H1 (cell line): ENCODE data around the gene NEURL1B. TPM values are rescaled to one million over a fixed set of nuclear protein-coding genes. Genes with fewer than 3 reads are reported as not detected.
"Not testable (repeated sequence)": the region's sequence is repeated elsewhere in the genome, so short reads cannot be mapped to it uniquely, and the experiment has no call there.

Experiments
- CTCF ChIA-PET: fragments of 300-600 bp; sonication (Branson Sonifier 250); formaldehyde crosslinking; loops from one replicate; lab custom pipeline; 2021; ENCODE audit not compliant: partially characterized antibody; lab: Charles Lee
- POLR2A ChIA-PET: fragments of 300-600 bp; sonication (Branson Sonifier 250); formaldehyde crosslinking; loops from one replicate; lab custom pipeline; 2021; ENCODE audit warnings: inconsistent platforms; ENCODE audit not compliant: partially characterized antibody; lab: Charles Lee
- DNase-seq, 2 experiments: peaks; one replicate each; pipeline versions ENCODE4 v3.0.0 to v3.0.0-alpha.2; 2010 to 2022; ENCODE audit warnings: low spot score in 2 of 2, low read depth in 1 of 2, mixed read lengths in 1 of 2
- FAIRE-seq: peaks from 2 replicates; lab custom pipeline; 2011; peaks lifted over from hg19 to GRCh38; lab: Jason Lieb, UNC
- H2AFZ ChIP-seq: 2 replicates; pipeline ENCODE4 v1.8.1; 2012; ENCODE audit warnings: low read length, inconsistent platforms
- H2AK5ac ChIP-seq: 2 replicates; pipeline ENCODE4 v1.6.1; 2013; ENCODE audit warnings: low read depth, low read length
- H2BK120ac ChIP-seq: replicated peaks from 2 replicates; pipeline ENCODE3; 2013; ENCODE audit warnings: low read depth, low read length, inconsistent platforms
- H2BK12ac ChIP-seq: 2 replicates; pipeline ENCODE4 v1.6.1; 2013; ENCODE audit warnings: low read depth, low read length
- H2BK15ac ChIP-seq: 2 replicates; pipeline ENCODE4 v1.6.1; 2013; ENCODE audit warnings: low read length
- H2BK20ac ChIP-seq: 2 replicates; pipeline ENCODE4 v1.6.1; 2013; ENCODE audit warnings: low read length
- H2BK5ac ChIP-seq: 2 replicates; pipeline ENCODE4 v1.6.1; 2013; ENCODE audit warnings: low read depth, low read length
- H3K14ac ChIP-seq: 2 replicates; pipeline ENCODE4 v1.6.1; 2013; ENCODE audit warnings: inconsistent platforms; ENCODE audit not compliant: insufficient read length
- H3K18ac ChIP-seq: 2 replicates; pipeline ENCODE4 v1.6.1; 2013; ENCODE audit warnings: low read length; ENCODE audit errors: extremely low read depth
- H3K23ac ChIP-seq: 2 replicates; pipeline ENCODE4 v1.6.1; 2013; ENCODE audit warnings: inconsistent platforms; ENCODE audit not compliant: insufficient read length
- H3K23me2 ChIP-seq: 2 replicates; pipeline ENCODE4 v1.6.1; 2013; ENCODE audit warnings: low read depth, low read length
- H3K27ac ChIP-seq: 2 replicates; pipeline ENCODE4 v1.6.1; 2011; ENCODE audit warnings: low read depth, low read length, inconsistent platforms
- H3K27me3 ChIP-seq, 4 experiments: replicated peaks in 1 of 4; 1 replicate in 1 of 4; 2 replicates in 3 of 4; pipeline versions ENCODE4 v1.6.1 to v1.8.1; 2011 to 2013; ENCODE audit warnings: low read length in 3 of 4, mild to moderate bottlenecking in 3 of 4, inconsistent platforms in 2 of 4, mixed read lengths in 2 of 4, moderate library complexity in 1 of 4; ENCODE audit not compliant: control insufficient read depth in 3 of 4, insufficient read depth in 3 of 4; ENCODE audit errors: extremely low read depth in 1 of 4
- H3K36me3 ChIP-seq, 4 experiments: 2 replicates each; pipeline versions ENCODE4 v1.6.1 to v1.8.1; 2011 to 2013; ENCODE audit warnings: mild to moderate bottlenecking in 4 of 4, low read length in 3 of 4, moderate library complexity in 2 of 4, control low read depth in 1 of 4, inconsistent platforms in 1 of 4; ENCODE audit not compliant: insufficient read depth in 4 of 4, control insufficient read depth in 2 of 4
- H3K4ac ChIP-seq: replicated peaks from 2 replicates; pipeline ENCODE3; 2013; ENCODE audit warnings: low read length, low read depth, mixed read lengths, inconsistent platforms; ENCODE audit not compliant: insufficient read length
- H3K4me1 ChIP-seq, 4 experiments: replicated peaks in 1 of 4; 1 replicate in 1 of 4; 2 replicates in 3 of 4; pipeline versions ENCODE4 v1.6.1 to v1.8.1; 2011 to 2013; ENCODE audit warnings: low read length in 3 of 4, inconsistent platforms in 2 of 4, mixed read lengths in 1 of 4; ENCODE audit not compliant: insufficient read depth in 4 of 4, control insufficient read depth in 3 of 4
- H3K4me2 ChIP-seq, 2 experiments: 2 replicates each; pipeline versions ENCODE4 v1.6.1 to v1.8.1; 2011 to 2013; ENCODE audit warnings: low read depth in 2 of 2, low read length in 2 of 2, control low read depth in 1 of 2, inconsistent platforms in 1 of 2, mild to moderate bottlenecking in 1 of 2; ENCODE audit not compliant: insufficient read depth in 1 of 2
- H3K4me3 ChIP-seq, 4 experiments: fragments of 200-600, 300-600 bp in 1 of 4; sonication (generic), shearing (Covaris generic), sonication (Bioruptor Twin) in 1 of 4; 2 replicates each; pipeline versions ENCODE4 v1.5.1 to v1.8.1; 2011 to 2016; ENCODE audit warnings: low read length in 4 of 4, low read depth in 3 of 4, control low read depth in 2 of 4, inconsistent platforms in 2 of 4, mild to moderate bottlenecking in 2 of 4, mixed read lengths in 1 of 4, moderate library complexity in 1 of 4; ENCODE audit not compliant: insufficient read depth in 2 of 4; ENCODE audit errors: extremely low read depth in 1 of 4
- H3K56ac ChIP-seq: replicated peaks from 2 replicates; pipeline ENCODE3; 2013; ENCODE audit warnings: low read depth, mild to moderate bottlenecking, mixed read lengths, low read length, inconsistent platforms; ENCODE audit not compliant: insufficient read length
- H3K79me1 ChIP-seq: 2 replicates; pipeline ENCODE4 v1.6.1; 2013; ENCODE audit warnings: low read depth, low read length, control low read depth
- H3K79me2 ChIP-seq, 2 experiments: 2 replicates each; pipeline versions ENCODE4 v1.6.1 to v1.8.1; 2012 to 2013; ENCODE audit warnings: low read length in 2 of 2, mild to moderate bottlenecking in 2 of 2, inconsistent platforms in 1 of 2; ENCODE audit not compliant: insufficient read depth in 2 of 2, control insufficient read depth in 1 of 2
- H3K9ac ChIP-seq, 4 experiments: replicated peaks in 1 of 4; 1 replicate in 1 of 4; 2 replicates in 3 of 4; pipeline versions ENCODE4 v1.6.1 to v1.8.1; 2011 to 2013; ENCODE audit warnings: low read depth in 3 of 4, low read length in 3 of 4, control low read depth in 2 of 4, mild to moderate bottlenecking in 2 of 4, moderate library complexity in 2 of 4, inconsistent platforms in 1 of 4; ENCODE audit errors: extremely low read depth in 1 of 4
- H3K9me3 ChIP-seq, 2 experiments: 2 replicates each; pipeline versions ENCODE4 v1.6.1 to v1.8.1; 2012 to 2013; ENCODE audit warnings: mild to moderate bottlenecking in 2 of 2, moderate library complexity in 2 of 2, control low read depth in 1 of 2, inconsistent platforms in 1 of 2, low read depth in 1 of 2, low read length in 1 of 2, mixed read lengths in 1 of 2; ENCODE audit not compliant: insufficient read depth in 2 of 2
- H4K20me1 ChIP-seq, 2 experiments: replicated peaks in 1 of 2; 2 replicates each; pipeline versions ENCODE3 to v1.8.1; 2011 to 2013; ENCODE audit warnings: inconsistent platforms in 2 of 2, low read length in 2 of 2, mild to moderate bottlenecking in 1 of 2; ENCODE audit not compliant: insufficient read depth in 2 of 2, control insufficient read depth in 1 of 2
- H4K5ac ChIP-seq: 2 replicates; pipeline ENCODE4 v1.6.1; 2013; ENCODE audit warnings: low read length, low read depth, mixed read lengths, inconsistent platforms; ENCODE audit not compliant: insufficient read length
- H4K8ac ChIP-seq: 2 replicates; pipeline ENCODE4 v1.8.0; 2013; ENCODE audit warnings: mild to moderate bottlenecking, moderate library complexity, low read length, inconsistent platforms; ENCODE audit not compliant: insufficient read depth; ENCODE audit errors: extremely low read depth
- H4K91ac ChIP-seq: replicated peaks from 2 replicates; pipeline ENCODE3; 2013; ENCODE audit warnings: low read length, mixed read lengths, inconsistent platforms; ENCODE audit not compliant: insufficient read length
- WGBS, 2 experiments: shearing (Covaris generic) in 1 of 2; methylation state at CpG; one replicate each; pipeline versions ENCODE4 v1.1.6 to v1.1.7; 2013 to 2015; ENCODE audit warnings: low lambda C conversion rate in 2 of 2, mixed read lengths in 2 of 2, inconsistent platforms in 1 of 2, low coverage in 1 of 2, missing lambda C conversion rate in 1 of 2; ENCODE audit not compliant: insufficient replicate concordance in 2 of 2, insufficient coverage in 1 of 2, insufficient read length in 1 of 2; ENCODE audit errors: extremely low coverage in 1 of 2, missing lambda C conversion rate in 1 of 2; 5-methylcytosine and 5-hydroxymethylcytosine counted together
- polyA plus RNA-seq, 7 experiments: library from polyadenylated mRNA; depleted of rRNA in 3 of 7; stranded (reverse) in 5 of 7; unstranded in 2 of 7; fragments of >200 nt in 5 of 7; fragments of 200-250 nt in 2 of 7; gene quantifications; 1 replicate in 5 of 7; 2 replicates in 1 of 7; 4 replicates in 1 of 7; pipeline versions ENCODE4 v1.2.1 to v1.2.3, GENCODE V29; 2011 to 2013; ENCODE audit warnings: missing spikeins in 2 of 7, mixed read lengths in 2 of 7
- total RNA-seq: library from RNA; stranded (reverse); fragmentation: NEBNext Ultra II Directional; extraction: Animal tissue kit (Norgen Biotek cat#: 25700); gene quantifications from 2 replicates; pipeline ENCODE4 v1.2.1, GENCODE V29; 2021

The NEURL1B gene
- total and polyA plus RNA-seq, 2 of the 8 experiments (the other 6 are each of a cell fraction or from before 2014, with no cell fraction given), result 3.3 to 6.1 TPM

DNA sequence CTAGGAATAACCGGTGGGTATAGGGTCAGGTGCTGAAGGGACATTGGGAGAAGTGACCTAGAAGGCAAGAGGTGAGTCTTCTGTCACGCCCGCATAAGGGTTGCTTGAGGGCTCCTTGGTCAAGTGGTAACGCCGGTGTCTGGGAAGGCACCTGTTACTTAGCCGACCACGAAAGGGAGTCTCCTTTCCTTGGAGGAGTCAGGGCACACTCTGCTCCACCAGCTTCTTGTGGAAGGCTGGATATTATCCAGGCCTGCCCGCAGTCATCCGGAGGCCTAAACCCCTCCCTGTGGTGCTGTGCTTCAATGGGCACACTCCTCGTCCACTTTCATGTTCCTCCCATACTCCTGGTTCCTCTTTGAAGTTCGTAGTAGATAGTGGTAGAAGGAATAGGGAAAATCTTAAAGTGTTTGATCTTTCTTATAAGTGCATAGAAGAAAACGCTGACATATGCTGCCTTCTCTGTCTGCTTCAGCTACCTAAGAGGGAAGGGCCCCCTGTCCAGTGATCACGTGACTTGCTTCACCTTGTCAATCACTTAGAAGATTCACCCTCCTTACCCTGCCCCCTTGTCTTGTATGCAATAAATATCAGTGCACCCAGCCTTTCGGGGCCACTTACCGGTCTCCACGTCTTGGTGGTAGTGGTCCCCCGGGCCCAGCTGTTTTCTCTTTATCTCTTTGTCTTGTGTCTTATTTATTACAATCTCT lies 16.6 kb downstream of the NEURL1B start:
- H3K4ac ChIP-seq, FAIRE-seq, H3K56ac ChIP-seq, H3K4me2 ChIP-seq, H2AFZ ChIP-seq, H4K20me1 ChIP-seq, H3K23ac ChIP-seq, H3K4me1 ChIP-seq, H2BK5ac ChIP-seq, H3K18ac ChIP-seq, H3K23me2 ChIP-seq, H3K36me3 ChIP-seq, H2BK20ac ChIP-seq, H2BK12ac ChIP-seq, H3K79me2 ChIP-seq, H3K27me3 ChIP-seq, H2AK5ac ChIP-seq, H4K8ac ChIP-seq, H3K14ac ChIP-seq, H4K91ac ChIP-seq, DNase-seq, H2BK120ac ChIP-seq, H2BK15ac ChIP-seq, H4K5ac ChIP-seq, H3K27ac ChIP-seq, H3K79me1 ChIP-seq, H3K9ac ChIP-seq, H3K4me3 ChIP-seq: not testable (repeated sequence)
- H3K9me3 ChIP-seq, result peaks cover 11 to 16% of the 10 kb centered on the region in 2 experiments; a peak in 3 of 4 replicates
- WGBS, 2 experiments, result 91% methylated on average over 17 of the region's 17 CpGs; no CpG with 5 or more reads in 1 of the 2 experiments
- POLR2A ChIA-PET, result interaction anchor here (1.2 kb wide), 1 partner anchor 19 kb away, joined by 3 read pairs; no protein-coding TSS in a partner anchor
- CTCF ChIA-PET, result interaction anchor here (2.0 to 17.9 kb wide), 2 partner anchors 12 to 178 kb away, joined by 11 to 164 read pairs; partner anchors contain the start of gene NEURL1B
